ENCODE results near the gene USP21. TPM values are rescaled to one million over a fixed set of nuclear protein-coding genes. Genes with fewer than 3 reads are reported as not detected.
A peak's percentile ranks its signal among the peaks of the same experiment; 100 is the strongest.

USP21 gene
- polyA plus RNA-seq, 3 donors, result 11.0 to 42.8 (median 11.3) TPM

- H2AFZ ChIP-seq (ENCODE audit: insufficient read depth, low read depth, low read length, poor library complexity, severe bottlenecking), result peak overlapping the region; percentile 92
- no peaks in the 10 kb centered on the region for H4K20me1 ChIP-seq (ENCODE audit: insufficient read depth, low read length)
Observed at GRCh38 chr1:161158316-161159010, 837 bp upstream of the USP21 start.

GRCh38 chr1:161159913-161160243, 578 bp downstream of the USP21 start:
- no peak for DNase-seq
- Mint-ChIP-seq H3K4me3 (peak overlapping the region; percentile 85 to 87), H3K4me1 (peaks cover 40% of the 10 kb centered on the region), H3K9me3 (no peaks in the 10 kb centered on the region), H3K27ac (peak overlapping the region in 5 of 7 donors; percentile 78 to 94 (median 85)), H3K27me3 (ENCODE audit: low read depth in 3 of 3) (no peaks in the 10 kb centered on the region), H3K36me3 (peaks cover 48 to 67% of the 10 kb centered on the region in 2 donors)
- Histone ChIP-seq H3K36me3 (replicated peaks in 1 of 2; ENCODE audit: control insufficient read depth in 1 of 2, insufficient read depth in 2 of 2, low read length in 2 of 2) (peaks cover 38 to 61% of the 10 kb centered on the region in 2 donors), H3K4me1 (ENCODE audit: control insufficient read depth in 1 of 2, insufficient read depth in 2 of 2, low read length in 2 of 2) (peaks cover 16 to 30% of the 10 kb centered on the region in 2 donors), H4K20me1 (ENCODE audit: insufficient read depth, low read length) (no peaks in the 10 kb centered on the region), H3K4me2 (replicated peaks; ENCODE audit: extremely low read depth, low read length, poor library complexity, severe bottlenecking) (peak overlapping the region; percentile 97), H3K79me2 (ENCODE audit: insufficient read depth, low read length) (peaks cover 30% of the 10 kb centered on the region), H3K9me3 (replicated peaks in 1 of 2; ENCODE audit: control insufficient read depth in 1 of 2, insufficient read depth in 1 of 2, low read length in 2 of 2) (no peaks in the 10 kb centered on the region), H3K9ac (ENCODE audit: insufficient read depth, low read length, poor library complexity, severe bottlenecking) (peak overlapping the region; percentile 87), H3K27me3 (ENCODE audit: control insufficient read depth in 2 of 2, insufficient read depth in 2 of 2, low read length in 2 of 2) (no peaks in the 10 kb centered on the region), H3K4me3 (replicated peaks in 1 of 3; ENCODE audit: low read depth in 2 of 3, low read length in 3 of 3) (peak overlapping the region; percentile 69 to 97 (median 94)), H2AFZ (ENCODE audit: insufficient read depth, low read depth, low read length, poor library complexity, severe bottlenecking) (peak overlapping the region; percentile 92), H3K27ac (ENCODE audit: low read depth in 1 of 2, low read length in 2 of 2) (peak overlapping the region; percentile 52 to 85)
- WGBS (ENCODE audit: insufficient coverage), result 14% methylated on average over 1 of the region's 11 CpGs
- TF ChIP-seq CTCF (IDR thresholded peaks at IDR 0.05), result no peak
- intact Hi-C loops (cut with micrococcal nuclease), result no loop called here

More at GRCh38 chr1:161158316-161159010, 837 bp upstream of the USP21 start:
- peak overlapping the region; percentile 87 for H3K9ac ChIP-seq (ENCODE audit: insufficient read depth, low read length, poor library complexity, severe bottlenecking)
- H3K4me3 ChIP-seq (replicated peaks in 1 of 3; ENCODE audit: low read depth in 2 of 3, low read length in 3 of 3), result peak overlapping the region in 2 of 3 experiments; percentile 94 to 97
- H3K4me2 ChIP-seq (replicated peaks; ENCODE audit: extremely low read depth, low read length, poor library complexity, severe bottlenecking), result peak overlapping the region; percentile 97
- H3K4me3 Mint-ChIP-seq, result peak overlapping the region in 1 of 2 donors; percentile 85
- H3K9me3 ChIP-seq (replicated peaks in 1 of 2; ENCODE audit: control insufficient read depth in 1 of 2, insufficient read depth in 1 of 2, low read length in 2 of 2), result no peaks in the 10 kb centered on the region
- H3K27ac ChIP-seq (ENCODE audit: low read depth in 1 of 2, low read length in 2 of 2), result peak overlapping the region; percentile 31 to 85
- H3K4me1 ChIP-seq (ENCODE audit: control insufficient read depth in 1 of 2, insufficient read depth in 2 of 2, low read length in 2 of 2), result peaks cover 23 to 38% of the 10 kb centered on the region in 2 donors
- H3K79me2 ChIP-seq (ENCODE audit: insufficient read depth, low read length), result peaks cover 40% of the 10 kb centered on the region
- H3K9me3 Mint-ChIP-seq, result no peaks in the 10 kb centered on the region
- H3K27me3 Mint-ChIP-seq (ENCODE audit: low read depth in 3 of 3), result no peaks in the 10 kb centered on the region
- H3K36me3 ChIP-seq (replicated peaks in 1 of 2; ENCODE audit: control insufficient read depth in 1 of 2, insufficient read depth in 2 of 2, low read length in 2 of 2), result peaks cover 32 to 47% of the 10 kb centered on the region in 2 donors
- 47% methylated on average over 3 of the region's 9 CpGs for WGBS (ENCODE audit: insufficient coverage)
- H3K27me3 ChIP-seq (ENCODE audit: control insufficient read depth in 2 of 2, insufficient read depth in 2 of 2, low read length in 2 of 2), result no peaks in the 10 kb centered on the region
- intact Hi-C loops (cut with micrococcal nuclease), result no loop called here
- DNase-seq, result no peak
- H3K4me1 Mint-ChIP-seq, result peaks cover 45% of the 10 kb centered on the region
- H3K36me3 Mint-ChIP-seq, result peaks cover 33 to 53% of the 10 kb centered on the region in 2 donors
- H3K27ac Mint-ChIP-seq, result peak overlapping the region; percentile 78 to 94 (median 85)
- no peak for TF ChIP-seq CTCF (IDR thresholded peaks at IDR 0.05)

All from CD14-positive monocyte (primary cell).